BJ (cell line): ENCODE measurements around the gene MRPL10. TPM values are rescaled to one million over a fixed set of nuclear protein-coding genes. Genes with fewer than 3 reads are reported as not detected.

ENCODE experiments used
- CTCF ChIA-PET: fragments of 350-600 bp; formaldehyde crosslinking; extraction: SDS; loops from one replicate; lab custom pipeline; 2021; ENCODE audit warnings: antibody characterized with exemption, inconsistent platforms; lab: Yijun Ruan, JAX
- POLR2A ChIA-PET: fragments of 300-600 bp; sonication (Branson Sonifier 250); formaldehyde crosslinking; extraction: SDS; loops from one replicate; lab custom pipeline; 2021; ENCODE audit warnings: antibody characterized with exemption; lab: Charles Lee
- DNase-seq: peaks from one replicate; pipeline ENCODE4 v3.0.0-alpha.2; 2011; ENCODE audit warnings: low read depth
- H3K27me3 ChIP-seq: 2 replicates; pipeline ENCODE4 v1.6.0; 2011; ENCODE audit warnings: low read length; ENCODE audit not compliant: control insufficient read depth, insufficient read depth
- H3K36me3 ChIP-seq: 2 replicates; pipeline ENCODE4 v1.5.1; 2011; ENCODE audit warnings: low read length; ENCODE audit not compliant: control insufficient read depth, insufficient read depth
- H3K4me3 ChIP-seq: 2 replicates; pipeline ENCODE4 v1.5.1; 2011; ENCODE audit warnings: low read depth, mild to moderate bottlenecking, control low read depth, low read length
- polyA plus RNA-seq: library from polyadenylated mRNA; depleted of rRNA; stranded (reverse); fragments of >200 nt; gene quantifications from 2 replicates; pipeline ENCODE4 v1.2.3, GENCODE V29; 2011
- TF ChIP-seq, protein P1 (sequence below): IDR thresholded peaks from 2 replicates; pipeline ENCODE4 v1.5.1; 2011; ENCODE audit warnings: low read depth, mild to moderate bottlenecking, control low read depth, inconsistent platforms, low read length, moderate library complexity; ENCODE audit not compliant: insufficient read depth

The MRPL10 gene
- polyA plus RNA-seq, 1 experiment: 59.2 TPM

DNA sequence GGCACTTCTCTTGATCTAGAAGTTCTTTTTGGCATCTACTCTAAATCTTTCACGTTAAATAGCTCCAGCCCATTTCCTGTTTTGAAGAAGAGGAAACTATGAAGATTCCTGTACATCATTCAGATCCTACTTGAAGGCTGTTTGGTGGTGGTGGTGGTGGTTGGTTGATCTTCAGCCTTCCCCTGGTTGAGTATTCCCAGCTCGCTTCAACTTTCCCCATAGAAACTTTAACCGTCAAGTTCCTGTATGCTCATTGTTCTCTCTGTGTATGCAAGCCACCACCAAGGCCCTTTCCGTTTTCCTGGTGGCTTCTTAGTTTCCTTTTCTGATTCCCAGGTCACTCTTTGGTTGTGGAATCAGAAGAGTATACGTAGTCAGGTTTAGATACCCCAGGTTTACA is 3.4 kb upstream of the MRPL10 start:
- Histone ChIP-seq H3K36me3 (peaks cover 5% of the 10 kb centered on the region), H3K27me3 (no peaks in the 10 kb centered on the region), H3K4me3 (no peak overlapping the region)
- DNase-seq: no peak
- ChIA-PET CTCF (interaction anchor here (1.2 to 20.0 kb wide), 2 partner anchors 53 to 136 kb away, joined by 4 to 875 read pairs; partner anchors contain the start of genes CDK5RAP3 and SP2), POLR2A (no interaction called here)
- TF ChIP-seq, protein P1, sequence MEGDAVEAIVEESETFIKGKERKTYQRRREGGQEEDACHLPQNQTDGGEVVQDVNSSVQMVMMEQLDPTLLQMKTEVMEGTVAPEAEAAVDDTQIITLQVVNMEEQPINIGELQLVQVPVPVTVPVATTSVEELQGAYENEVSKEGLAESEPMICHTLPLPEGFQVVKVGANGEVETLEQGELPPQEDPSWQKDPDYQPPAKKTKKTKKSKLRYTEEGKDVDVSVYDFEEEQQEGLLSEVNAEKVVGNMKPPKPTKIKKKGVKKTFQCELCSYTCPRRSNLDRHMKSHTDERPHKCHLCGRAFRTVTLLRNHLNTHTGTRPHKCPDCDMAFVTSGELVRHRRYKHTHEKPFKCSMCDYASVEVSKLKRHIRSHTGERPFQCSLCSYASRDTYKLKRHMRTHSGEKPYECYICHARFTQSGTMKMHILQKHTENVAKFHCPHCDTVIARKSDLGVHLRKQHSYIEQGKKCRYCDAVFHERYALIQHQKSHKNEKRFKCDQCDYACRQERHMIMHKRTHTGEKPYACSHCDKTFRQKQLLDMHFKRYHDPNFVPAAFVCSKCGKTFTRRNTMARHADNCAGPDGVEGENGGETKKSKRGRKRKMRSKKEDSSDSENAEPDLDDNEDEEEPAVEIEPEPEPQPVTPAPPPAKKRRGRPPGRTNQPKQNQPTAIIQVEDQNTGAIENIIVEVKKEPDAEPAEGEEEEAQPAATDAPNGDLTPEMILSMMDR: no peak

DNA sequence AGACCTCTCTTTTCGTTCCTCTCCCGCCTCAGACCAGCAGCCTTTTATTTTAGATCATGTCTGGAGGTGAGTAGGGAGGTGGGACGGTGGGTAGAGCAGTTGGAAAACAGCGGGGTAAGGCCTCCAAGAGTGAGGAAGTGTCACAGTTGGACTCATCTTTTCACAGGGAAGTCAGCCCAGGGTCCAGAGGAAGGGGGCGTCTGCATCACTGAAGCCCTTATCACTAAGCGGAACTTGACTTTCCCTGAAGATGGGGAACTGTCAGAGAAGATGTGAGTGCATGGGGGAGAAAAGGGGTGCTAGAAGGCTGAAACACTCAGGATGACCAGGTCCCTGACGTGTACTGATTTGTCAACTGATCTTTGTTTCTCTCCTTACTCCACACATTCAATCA is 590 bp upstream of the MRPL10 start:
- ChIA-PET POLR2A (interaction anchor here (0.6 kb wide), 3 partner anchors 9 to 130 kb away, joined by 3 to 4 read pairs (median 3); partner anchors contain the start of gene OSBPL7), CTCF (interaction anchor here (0.8 to 3.0 kb wide), 7 partner anchors 8 to 160 kb away, joined by 3 to 17 read pairs (median 4); partner anchors contain the start of genes OSBPL7 and SCRN2)
- H3K4me3 ChIP-seq: peak overlapping the region; percentile 72
- TF ChIP-seq, protein P1: no peak
- no peak for DNase-seq
- H3K27me3 ChIP-seq: no peaks in the 10 kb centered on the region
- H3K36me3 ChIP-seq: peaks cover 6% of the 10 kb centered on the region

DNA sequence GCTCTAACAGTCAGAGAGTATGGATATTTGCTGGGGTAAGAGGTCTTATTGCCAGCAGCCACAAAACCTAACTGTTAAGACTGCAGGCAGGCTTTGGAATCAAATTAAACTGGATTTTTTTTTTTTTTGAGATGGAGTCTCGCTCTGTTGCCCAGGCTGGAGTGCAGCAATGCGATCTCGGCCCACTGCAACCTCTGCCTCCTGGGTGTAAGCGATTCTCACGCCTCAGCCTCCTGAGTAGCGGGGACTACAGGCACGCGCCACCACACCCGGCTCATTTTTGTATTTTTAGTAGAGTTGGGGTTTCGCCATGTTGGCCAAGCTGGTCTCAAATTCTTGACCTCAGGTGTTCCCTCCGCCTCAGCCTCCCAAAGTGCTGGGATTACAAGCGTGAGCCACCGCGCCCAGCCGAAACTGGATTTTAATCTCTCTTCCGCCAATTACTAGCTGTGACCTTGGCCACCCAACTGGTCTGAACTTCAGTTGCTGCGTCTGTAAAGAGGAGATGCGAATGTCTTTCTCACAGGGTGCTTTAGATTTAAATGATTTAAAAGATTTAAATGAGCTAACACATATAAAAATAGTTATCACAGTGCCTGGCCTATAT is 842 bp downstream of the MRPL10 start:
- TF ChIP-seq, protein P1: no peak

DNA sequence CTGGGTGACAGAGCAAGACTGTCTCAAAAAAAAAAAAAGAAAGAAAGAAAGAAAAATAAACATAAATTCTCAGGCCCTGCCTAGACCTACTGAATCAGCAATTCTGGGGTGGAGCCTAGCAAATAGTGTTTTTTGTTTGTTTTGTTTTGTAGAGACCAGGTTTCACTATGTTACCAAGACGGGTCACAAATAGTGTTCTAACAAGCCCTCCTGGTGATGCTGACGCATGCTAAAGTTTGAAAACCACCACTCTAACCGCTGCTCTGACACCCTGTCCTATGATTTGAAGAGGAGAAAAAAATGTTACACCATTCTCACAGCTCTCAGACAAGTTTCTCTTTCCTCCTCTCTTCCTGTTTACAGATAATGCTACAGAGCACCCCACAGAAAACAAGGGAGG is 1.5 kb downstream of the MRPL10 start:
- no peaks in the 10 kb centered on the region for H3K27me3 ChIP-seq
- peaks cover 10% of the 10 kb centered on the region; the same call in 1 of the 2 replicates for H3K36me3 ChIP-seq
- TF ChIP-seq, protein P1: no peak
- ChIA-PET CTCF (interaction anchor here (1.1 to 3.0 kb wide), 2 partner anchors 12 to 14 kb away, joined by 3 to 17 read pairs; partner anchors contain the start of gene SCRN2), POLR2A (no interaction called here)
- no peak for DNase-seq
- H3K4me3 ChIP-seq: no peak overlapping the region

More for the DNA sequence above, 842 bp downstream of the MRPL10 start:
- Histone ChIP-seq H3K4me3 (peak overlapping the region; percentile 72), H3K27me3 (no peaks in the 10 kb centered on the region), H3K36me3 (peaks cover 8% of the 10 kb centered on the region; the same call in 1 of the 2 replicates)
- CTCF ChIA-PET: interaction anchor here (1.2 to 3.0 kb wide), 3 partner anchors 9 to 15 kb away, joined by 6 to 17 read pairs (median 12); partner anchors contain the start of genes OSBPL7 and SCRN2
- POLR2A ChIA-PET: no interaction called here
- no peak for DNase-seq

DNA sequence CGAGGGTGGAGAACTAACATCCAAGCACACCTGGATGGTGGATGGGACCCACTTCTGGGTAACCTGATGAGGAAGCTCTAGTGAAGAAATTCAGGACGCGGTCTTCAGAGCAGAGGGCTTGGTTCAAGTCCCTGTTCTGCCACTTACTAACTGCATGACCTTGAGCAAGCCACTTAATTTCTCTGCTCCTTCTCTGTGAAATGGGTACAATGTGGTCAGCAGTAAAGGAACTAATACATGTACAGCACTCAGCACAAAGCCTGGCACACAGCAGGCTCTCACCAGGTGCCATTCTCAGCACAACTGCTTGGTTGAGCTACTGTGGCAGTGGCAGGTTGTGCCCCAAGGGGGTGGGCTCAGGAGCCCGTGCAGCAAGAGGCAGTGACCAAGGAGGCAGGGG is 7.8 kb downstream of the MRPL10 start:
- Histone ChIP-seq H3K4me3 (no peak overlapping the region), H3K27me3 (no peaks in the 10 kb centered on the region), H3K36me3 (peaks cover 20% of the 10 kb centered on the region)
- DNase-seq: no peak
- POLR2A ChIA-PET: interaction anchor here (0.6 kb wide), 1 partner anchor 56 kb away, joined by 5 read pairs; no protein-coding TSS in a partner anchor
- CTCF ChIA-PET: interaction anchor here (1.3 kb wide), 1 partner anchor 19 kb away, joined by 6 read pairs; no protein-coding TSS in a partner anchor
- TF ChIP-seq, protein P1: no peak
